ENCODE measurements around the gene C11orf65. TPM values are rescaled to one million over a fixed set of nuclear protein-coding genes. Genes with fewer than 3 reads are reported as not detected.

C11orf65 gene
- total RNA-seq, 2 experiments from 2014 or later: 1.4 to 1.7 TPM

DNA sequence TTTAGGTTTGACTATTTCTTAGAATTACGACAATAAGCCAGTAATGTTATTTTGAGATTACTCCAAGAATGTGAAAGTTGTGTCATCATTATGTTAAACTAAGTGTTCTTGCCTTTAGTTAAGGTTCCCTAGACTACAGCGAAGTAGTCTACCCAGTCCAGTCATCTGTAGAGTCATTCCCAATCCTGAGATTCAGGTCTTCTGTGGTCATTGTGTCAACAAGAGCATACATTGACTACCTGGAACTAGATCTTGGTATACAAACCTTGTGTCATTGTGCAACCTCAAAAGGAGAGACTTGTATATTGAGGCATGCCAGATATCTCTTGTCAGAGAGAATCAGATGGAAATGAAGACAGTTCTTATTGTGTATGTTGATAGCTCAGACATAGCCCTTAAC is 128.6 kb downstream of the C11orf65 start:
- no peak overlapping the region for H3K4me3 Mint-ChIP-seq
- peaks cover 52% of the 10 kb centered on the region for H3K36me3 Mint-ChIP-seq (ENCODE audit: low read depth)
- DNase-seq: no peak
- CTCF ChIA-PET: interaction anchor here (0.6 to 1.3 kb wide), 2 partner anchors 18 to 529 kb away, joined by 3 read pairs; no protein-coding TSS in a partner anchor
- no peaks in the 10 kb centered on the region for H3K9me3 Mint-ChIP-seq
- H3K4me1 Mint-ChIP-seq: peaks cover 2% of the 10 kb centered on the region
- POLR2A ChIA-PET: no interaction called here
- no peaks in the 10 kb centered on the region for H3K27me3 Mint-ChIP-seq
- no peak overlapping the region for H3K27ac Mint-ChIP-seq

DNA sequence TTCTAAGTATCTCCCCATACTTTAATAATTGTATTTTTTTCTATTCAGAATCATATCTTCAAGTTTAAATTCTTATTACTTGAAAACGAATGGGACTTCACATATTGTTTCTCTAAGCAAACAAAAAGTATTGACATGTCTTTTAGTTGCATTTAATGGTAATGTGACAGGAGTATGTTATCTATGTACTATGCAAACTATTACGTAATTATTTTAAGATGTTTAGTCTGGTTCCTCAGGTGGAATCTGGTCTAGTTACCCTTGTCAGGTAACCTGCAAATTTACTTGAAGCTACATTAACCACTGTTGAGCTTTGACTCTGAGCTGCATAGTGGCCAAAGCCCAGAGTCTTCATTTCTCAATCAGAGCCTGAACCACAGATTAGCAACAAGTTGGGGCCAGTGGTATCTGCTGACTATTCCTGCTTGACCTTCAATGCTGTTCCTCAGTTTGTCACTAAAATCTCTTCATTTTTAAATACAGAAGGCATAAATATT is 133.9 kb downstream of the C11orf65 start:
- H3K4me1 Mint-ChIP-seq: no peaks in the 10 kb centered on the region
- no peaks in the 10 kb centered on the region for H3K9me3 Mint-ChIP-seq
- peaks cover 65% of the 10 kb centered on the region for H3K36me3 Mint-ChIP-seq (ENCODE audit: low read depth)
- H3K27ac Mint-ChIP-seq: no peak overlapping the region
- ChIA-PET POLR2A (no interaction called here), CTCF (interaction anchor here (0.9 kb wide), 1 partner anchor 9 kb away, joined by 3 read pairs; no protein-coding TSS in a partner anchor)
- H3K27me3 Mint-ChIP-seq: no peaks in the 10 kb centered on the region
- no peak for DNase-seq
- no peak overlapping the region for H3K4me3 Mint-ChIP-seq

Other genes with a start within 250 kb of the C11orf65 start
- gene NPAT, start 244.9 kb downstream of the C11orf65 start, total RNA-seq: 10 to 100 TPM; 49.8 to 74.6 TPM
- 100 to 1,000 TPM; 227 to 242 TPM for gene ATM, start 244.5 kb downstream of the C11orf65 start, total RNA-seq
- 10 to 100 TPM; 17.4 to 18.5 TPM for gene POGLUT3, start 30.9 kb upstream of the C11orf65 start, total RNA-seq
- 1 to 10 TPM; 2.0 to 3.3 TPM for gene EXPH5, start 126.2 kb upstream of the C11orf65 start, total RNA-seq
- 10 to 100 TPM; 27.4 to 28.0 TPM for gene DDX10, start 197.5 kb upstream of the C11orf65 start, total RNA-seq

Data from activated CD4-positive, alpha-beta T cell treated with anti-CD3 and anti-CD28 coated beads, Interleukin-2, amount 10 ng/mL, durations not matched to agents 7 days and 5 days (primary cell).